Measurements from ENCODE around the gene ZNF438. TPM values are rescaled to one million over a fixed set of nuclear protein-coding genes. Genes with fewer than 3 reads are reported as not detected.

Gene ZNF438
- total RNA-seq, 1 donor from 2014 or later = 3.9 TPM

DNA sequence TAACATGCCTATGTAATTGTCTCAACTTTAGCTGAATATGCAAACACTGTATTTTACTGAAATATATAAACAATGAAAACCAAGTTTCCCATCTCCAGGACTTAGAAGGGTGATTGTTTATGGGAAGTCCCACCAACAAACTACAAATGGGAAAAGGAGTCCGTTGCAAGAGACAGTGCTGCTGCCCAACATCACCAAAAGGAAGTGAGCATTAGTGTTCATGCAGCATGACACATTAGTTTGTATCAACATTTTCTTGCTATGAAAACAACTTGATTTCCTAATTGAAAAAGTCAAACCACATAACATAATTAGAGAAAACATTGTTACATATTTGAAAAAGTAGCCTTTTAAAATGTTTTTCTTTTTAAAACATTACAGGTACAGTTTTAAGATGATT lies 138.5 kb downstream of the ZNF438 start:
- POLR2A ChIA-PET = no interaction called here
- intact Hi-C loops (cut with micrococcal nuclease) = no loop called here
- Mint-ChIP-seq H3K4me3 (no peak overlapping the region), H3K4me1 (no peaks in the 10 kb centered on the region), H3K27ac (no peak overlapping the region), H3K36me3 (ENCODE audit: low read depth) (no peaks in the 10 kb centered on the region), H3K9me3 (no peaks in the 10 kb centered on the region), H3K27me3 (no peaks in the 10 kb centered on the region)
- DNase-seq = no peak
- CTCF ChIA-PET = interaction anchor here (0.9 kb wide), 1 partner anchor 71 kb away, joined by 3 read pairs; no protein-coding TSS in a partner anchor
- TF ChIP-seq, protein P1, sequence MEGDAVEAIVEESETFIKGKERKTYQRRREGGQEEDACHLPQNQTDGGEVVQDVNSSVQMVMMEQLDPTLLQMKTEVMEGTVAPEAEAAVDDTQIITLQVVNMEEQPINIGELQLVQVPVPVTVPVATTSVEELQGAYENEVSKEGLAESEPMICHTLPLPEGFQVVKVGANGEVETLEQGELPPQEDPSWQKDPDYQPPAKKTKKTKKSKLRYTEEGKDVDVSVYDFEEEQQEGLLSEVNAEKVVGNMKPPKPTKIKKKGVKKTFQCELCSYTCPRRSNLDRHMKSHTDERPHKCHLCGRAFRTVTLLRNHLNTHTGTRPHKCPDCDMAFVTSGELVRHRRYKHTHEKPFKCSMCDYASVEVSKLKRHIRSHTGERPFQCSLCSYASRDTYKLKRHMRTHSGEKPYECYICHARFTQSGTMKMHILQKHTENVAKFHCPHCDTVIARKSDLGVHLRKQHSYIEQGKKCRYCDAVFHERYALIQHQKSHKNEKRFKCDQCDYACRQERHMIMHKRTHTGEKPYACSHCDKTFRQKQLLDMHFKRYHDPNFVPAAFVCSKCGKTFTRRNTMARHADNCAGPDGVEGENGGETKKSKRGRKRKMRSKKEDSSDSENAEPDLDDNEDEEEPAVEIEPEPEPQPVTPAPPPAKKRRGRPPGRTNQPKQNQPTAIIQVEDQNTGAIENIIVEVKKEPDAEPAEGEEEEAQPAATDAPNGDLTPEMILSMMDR (IDR thresholded peaks at IDR 0.05) = no peak
- no peak for ATAC-seq (ENCODE audit: low read depth)

DNA sequence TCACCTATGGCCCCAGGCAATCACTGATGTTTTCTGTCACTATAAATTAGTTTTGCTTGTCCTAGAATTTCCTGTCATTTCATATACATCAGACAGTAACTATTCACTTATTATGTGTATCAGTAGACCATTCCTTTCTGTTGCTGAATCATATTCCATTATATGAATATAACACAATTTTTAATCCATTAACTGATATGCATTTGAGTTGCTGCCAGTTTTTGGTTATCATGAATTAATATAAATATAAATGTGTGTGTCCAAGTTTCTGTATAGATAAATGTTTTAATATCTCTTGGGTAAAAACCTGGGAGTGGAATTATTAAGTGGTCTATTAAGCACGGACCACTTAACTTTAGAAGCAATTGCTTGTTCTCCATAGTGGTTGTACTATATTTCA lies 143.8 kb downstream of the ZNF438 start:
- DNase-seq (no peak), ATAC-seq (ENCODE audit: low read depth) (no peak)
- no peak overlapping the region for H3K4me3 Mint-ChIP-seq
- H3K4me1 Mint-ChIP-seq = no peaks in the 10 kb centered on the region
- intact Hi-C loops (cut with micrococcal nuclease) = no loop called here
- no peaks in the 10 kb centered on the region for H3K27me3 Mint-ChIP-seq
- POLR2A ChIA-PET = no interaction called here
- peaks cover 2% of the 10 kb centered on the region for H3K9me3 Mint-ChIP-seq
- CTCF ChIA-PET = no interaction called here
- H3K27ac Mint-ChIP-seq = no peak overlapping the region
- TF ChIP-seq, protein P1 (IDR thresholded peaks at IDR 0.05) = no peak
- H3K36me3 Mint-ChIP-seq (ENCODE audit: low read depth) = no peaks in the 10 kb centered on the region

DNA sequence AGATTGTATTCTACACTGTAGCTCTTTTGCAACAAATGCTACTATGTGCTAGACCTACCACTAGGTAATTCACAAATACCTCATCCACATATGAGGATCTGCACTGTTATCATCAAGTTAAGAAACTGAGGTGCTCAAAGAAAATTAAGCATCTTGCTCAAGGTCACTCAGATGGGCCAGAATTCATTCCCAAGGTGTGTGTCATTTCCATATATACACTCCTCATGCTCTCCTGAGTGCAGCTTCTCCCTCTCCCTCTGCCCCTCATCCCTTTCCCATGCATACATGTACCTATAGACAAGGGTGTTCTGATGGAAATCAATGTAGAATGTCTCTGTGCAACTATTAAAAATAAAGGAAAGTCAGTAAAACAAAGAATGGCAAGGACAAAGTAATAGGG lies 146.2 kb downstream of the ZNF438 start:
- no peaks in the 10 kb centered on the region for H3K4me1 Mint-ChIP-seq
- ChIA-PET CTCF (no interaction called here), POLR2A (no interaction called here)
- H3K9me3 Mint-ChIP-seq = peaks cover 2% of the 10 kb centered on the region
- no peaks in the 10 kb centered on the region for H3K27me3 Mint-ChIP-seq
- no peaks in the 10 kb centered on the region for H3K36me3 Mint-ChIP-seq (ENCODE audit: low read depth)
- intact Hi-C loops (cut with micrococcal nuclease) = no loop called here
- ATAC-seq (ENCODE audit: low read depth) (no peak), DNase-seq (no peak)
- no peak overlapping the region for H3K27ac Mint-ChIP-seq
- H3K4me3 Mint-ChIP-seq = no peak overlapping the region
- TF ChIP-seq, protein P1 (IDR thresholded peaks at IDR 0.05) = no peak

- no peak overlapping the region for H3K4me3 Mint-ChIP-seq
- CTCF ChIA-PET = no interaction called here
- no peak for DNase-seq
- no peaks in the 10 kb centered on the region for H3K4me1 Mint-ChIP-seq
- no peak for ATAC-seq (ENCODE audit: low read depth)
- no peaks in the 10 kb centered on the region for H3K27me3 Mint-ChIP-seq
- no peak overlapping the region for H3K27ac Mint-ChIP-seq
- TF ChIP-seq, protein P1 (IDR thresholded peaks at IDR 0.05) = no peak
- H3K36me3 Mint-ChIP-seq (ENCODE audit: low read depth) = no peaks in the 10 kb centered on the region
- intact Hi-C loops (cut with micrococcal nuclease) = no loop called here
- H3K9me3 Mint-ChIP-seq = peaks cover 2% of the 10 kb centered on the region
- POLR2A ChIA-PET = no interaction called here
Measured at GRCh38 chr10:30883751-30884150, 147.9 kb downstream of the ZNF438 start.

DNA sequence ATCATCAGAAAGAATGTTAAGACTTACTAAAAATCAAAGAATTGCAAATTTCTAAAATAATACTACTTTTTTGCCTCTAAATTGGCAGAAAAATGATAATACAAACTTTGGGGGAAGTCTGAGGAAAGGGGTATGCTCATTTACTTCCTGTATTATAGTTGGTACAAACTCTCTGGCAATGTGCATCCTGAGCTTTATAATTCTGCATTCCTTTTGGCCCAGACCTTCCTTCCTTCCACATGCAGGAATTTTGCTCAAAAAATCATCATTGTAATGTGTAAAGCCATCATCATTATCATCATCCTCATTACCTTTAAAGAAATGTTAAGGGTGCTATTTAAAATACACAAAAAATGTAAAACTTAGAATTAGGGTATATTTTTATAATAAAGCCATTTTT lies 148.5 kb downstream of the ZNF438 start:
- no peak overlapping the region for H3K27ac Mint-ChIP-seq
- CTCF ChIA-PET = no interaction called here
- H3K27me3 Mint-ChIP-seq = no peaks in the 10 kb centered on the region
- no peak overlapping the region for H3K4me3 Mint-ChIP-seq
- no peak for ATAC-seq (ENCODE audit: low read depth)
- POLR2A ChIA-PET = no interaction called here
- intact Hi-C loops (cut with micrococcal nuclease) = no loop called here
- no peaks in the 10 kb centered on the region for H3K4me1 Mint-ChIP-seq
- DNase-seq = no peak
- peaks cover 2% of the 10 kb centered on the region for H3K9me3 Mint-ChIP-seq
- TF ChIP-seq, protein P1 (IDR thresholded peaks at IDR 0.05) = no peak
- no peaks in the 10 kb centered on the region for H3K36me3 Mint-ChIP-seq (ENCODE audit: low read depth)

Measured in activated B cell treated with CpG ODN at 0.5 μM for 24 hours (primary cell).